T-helper 9 cell (primary cell): Measurements from ENCODE around the gene NANOS1.

Experiments used
- DNase-seq: peaks from one replicate; pipeline ENCODE4 v3.0.0-alpha.2; 2020
- total RNA-seq, 2 donors: gene quantifications; one replicate each; lab custom pipeline; 2026; lab: John Stamatoyannopoulos, UW

The NANOS1 gene, protein sequence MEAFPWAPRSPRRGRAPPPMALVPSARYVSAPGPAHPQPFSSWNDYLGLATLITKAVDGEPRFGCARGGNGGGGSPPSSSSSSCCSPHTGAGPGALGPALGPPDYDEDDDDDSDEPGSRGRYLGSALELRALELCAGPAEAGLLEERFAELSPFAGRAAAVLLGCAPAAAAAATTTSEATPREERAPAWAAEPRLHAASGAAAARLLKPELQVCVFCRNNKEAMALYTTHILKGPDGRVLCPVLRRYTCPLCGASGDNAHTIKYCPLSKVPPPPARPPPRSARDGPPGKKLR
- total RNA-seq, result 0.56 to 0.97 reads per million in 2 donors

DNA sequence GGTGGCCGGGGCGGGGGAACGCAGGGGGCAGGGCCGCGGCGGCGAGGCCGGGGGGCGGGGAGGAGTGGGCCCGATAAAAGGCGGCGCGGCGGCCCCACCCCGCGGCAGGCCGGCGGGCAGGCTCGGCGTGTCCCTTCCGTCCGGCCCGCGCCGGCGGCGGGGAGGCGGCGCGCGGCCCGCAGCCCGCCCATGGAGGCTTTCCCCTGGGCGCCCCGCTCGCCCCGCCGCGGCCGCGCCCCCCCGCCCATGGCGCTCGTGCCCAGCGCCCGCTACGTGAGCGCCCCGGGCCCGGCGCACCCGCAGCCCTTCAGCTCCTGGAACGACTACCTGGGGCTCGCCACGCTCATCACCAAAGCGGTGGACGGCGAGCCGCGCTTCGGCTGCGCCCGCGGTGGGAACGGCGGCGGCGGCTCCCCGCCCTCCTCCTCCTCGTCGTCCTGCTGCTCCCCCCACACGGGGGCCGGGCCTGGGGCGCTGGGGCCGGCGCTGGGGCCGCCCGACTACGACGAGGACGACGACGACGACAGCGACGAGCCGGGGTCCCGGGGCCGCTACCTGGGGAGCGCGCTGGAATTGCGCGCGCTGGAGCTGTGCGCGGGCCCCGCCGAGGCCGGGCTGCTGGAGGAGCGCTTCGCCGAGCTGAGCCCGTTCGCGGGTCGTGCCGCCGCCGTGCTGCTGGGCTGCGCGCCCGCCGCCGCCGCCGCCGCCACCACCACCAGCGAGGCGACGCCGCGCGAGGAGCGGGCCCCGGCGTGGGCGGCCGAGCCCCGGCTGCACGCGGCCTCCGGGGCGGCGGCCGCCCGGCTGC is at the start of gene NANOS1:
Gene NANOS1, plus strand, starts transcription at position 102 of the 808 bp plus-strand sequence. Its CDS starts 88 bp downstream, at position 190.
- DNase-seq, result no peak

DNA sequence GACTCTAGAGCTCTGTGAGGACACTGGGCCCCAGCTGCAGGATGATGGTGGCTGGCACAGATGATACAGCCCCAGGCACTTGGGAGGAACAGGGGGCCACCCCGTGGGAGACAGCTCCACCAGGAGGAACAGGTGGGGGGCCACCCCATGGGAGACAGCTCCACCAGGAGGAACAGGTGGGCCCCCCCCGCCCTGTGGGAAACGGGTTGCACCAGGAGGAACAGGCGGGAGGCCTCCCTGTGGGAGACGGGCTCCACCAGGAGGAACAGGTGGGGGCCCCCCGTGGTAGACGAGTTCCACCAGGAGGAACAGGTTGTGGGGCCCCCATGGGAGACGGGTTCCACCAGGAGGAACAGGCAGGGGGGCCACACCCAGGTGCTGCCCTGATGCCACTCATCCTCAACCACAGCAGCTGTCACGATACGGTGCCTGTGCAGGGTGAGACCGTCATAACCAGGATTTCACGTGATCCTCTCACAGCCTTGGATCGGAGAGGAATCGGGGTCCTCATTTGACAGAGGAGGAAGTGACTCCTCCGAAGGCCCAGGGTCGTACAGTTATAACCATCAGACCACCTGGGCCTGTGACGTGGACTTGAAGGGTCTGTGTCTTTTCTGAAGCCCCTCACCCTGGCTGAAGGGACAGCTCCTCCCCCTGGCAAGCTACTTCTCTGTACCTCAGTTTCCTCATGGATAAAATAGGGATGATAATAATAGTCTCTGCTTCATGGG is 49.2 kb upstream of the NANOS1 start:
- DNase-seq, result no peak

DNA sequence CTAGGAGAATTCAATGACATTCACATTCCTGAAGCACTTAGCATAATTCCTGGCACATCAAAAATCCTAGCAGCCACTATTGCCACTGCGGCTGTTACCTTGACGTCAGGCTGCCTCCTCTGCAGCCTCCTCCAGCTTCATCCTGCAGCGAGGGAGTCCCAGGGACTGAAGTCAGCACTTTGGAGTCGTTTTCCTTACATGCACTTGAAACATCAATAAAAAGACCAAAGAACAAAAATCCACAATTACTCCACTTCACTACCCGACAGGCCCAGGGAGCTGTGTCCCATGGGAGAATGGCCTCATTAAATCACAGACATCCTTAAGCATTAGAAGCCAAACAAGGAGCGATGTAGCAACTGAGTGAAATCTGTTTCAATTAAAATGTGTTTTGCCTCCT is 48.6 kb upstream of the NANOS1 start:
- DNase-seq, result no peak

DNA sequence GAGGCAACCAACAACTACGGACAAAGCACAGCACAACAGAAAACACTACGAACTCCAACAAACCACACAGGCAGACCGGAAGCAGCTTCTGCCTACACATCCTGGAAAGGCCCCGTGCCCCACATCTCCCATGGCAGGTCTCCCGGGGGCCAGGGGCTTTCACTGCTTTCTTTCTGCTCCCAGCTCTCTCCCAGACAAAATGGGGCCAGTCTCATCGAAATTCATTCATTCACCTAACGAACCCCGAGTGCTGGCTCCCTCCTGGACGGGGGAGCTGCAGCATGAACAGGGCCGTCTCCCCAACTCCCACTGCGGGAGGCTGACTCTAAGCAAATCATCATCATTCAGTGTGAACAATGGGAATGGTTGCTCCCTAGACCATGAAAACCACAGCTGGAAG is 47.6 kb upstream of the NANOS1 start:
- DNase-seq, result no peak

DNA sequence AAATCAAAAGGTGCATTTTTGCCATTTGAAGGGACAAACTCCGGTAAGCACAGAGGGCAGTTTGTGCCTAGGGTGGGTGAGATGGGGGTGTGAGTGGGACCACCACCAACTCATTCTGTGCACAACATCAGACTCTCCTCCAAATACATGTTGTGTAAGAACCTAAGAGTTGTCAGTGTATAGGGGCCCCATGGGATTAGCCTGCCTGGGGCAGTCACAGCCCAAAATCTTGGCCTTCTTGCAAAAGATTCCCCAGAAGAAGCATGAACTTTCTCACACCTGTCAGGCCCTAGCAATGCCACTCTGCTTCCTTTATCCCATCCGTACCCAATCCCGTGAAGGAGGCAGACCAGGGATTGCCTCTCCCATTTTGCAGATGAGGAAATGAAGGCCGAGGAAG is 47.1 kb upstream of the NANOS1 start:
- no peak for DNase-seq

DNA sequence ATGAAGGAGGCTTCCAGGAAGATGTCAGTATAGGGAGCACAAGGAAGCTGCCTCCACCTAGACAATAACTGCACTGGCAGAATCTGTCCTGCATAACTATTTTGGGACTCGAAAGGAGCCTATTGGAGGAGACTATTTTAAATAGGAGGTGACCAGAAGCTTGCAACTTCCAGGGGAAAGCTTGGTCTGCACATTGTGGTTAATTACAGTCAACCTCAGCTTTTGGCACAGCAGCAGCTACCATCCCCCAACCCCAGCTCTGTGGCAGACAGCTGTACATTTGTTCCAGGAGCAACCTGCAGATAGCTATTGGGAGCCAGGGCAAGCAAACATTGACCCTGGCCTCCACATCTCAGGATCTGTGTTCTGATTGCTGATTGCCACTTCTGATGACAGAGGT is 46.3 kb upstream of the NANOS1 start:
- no peak for DNase-seq

DNA sequence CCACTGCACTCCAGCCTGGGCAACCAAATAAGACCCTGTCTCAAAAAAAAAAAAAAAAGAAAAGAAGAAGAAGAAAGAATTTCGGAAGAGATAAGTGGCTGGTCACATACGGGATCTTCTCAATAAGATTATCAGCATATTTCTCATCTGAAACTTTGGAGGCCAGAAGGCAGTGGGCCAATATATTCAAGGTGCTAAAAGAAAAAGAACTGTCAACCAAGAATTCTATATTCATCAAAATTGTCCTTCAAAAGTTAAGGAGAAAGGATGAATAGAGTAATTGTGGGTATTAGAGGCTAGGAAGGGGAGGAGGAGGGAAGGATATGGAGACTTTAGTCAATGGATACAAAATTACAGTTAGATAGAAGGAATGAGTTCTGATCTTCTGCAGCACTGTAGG is 43.9 kb upstream of the NANOS1 start:
- no peak for DNase-seq

DNA sequence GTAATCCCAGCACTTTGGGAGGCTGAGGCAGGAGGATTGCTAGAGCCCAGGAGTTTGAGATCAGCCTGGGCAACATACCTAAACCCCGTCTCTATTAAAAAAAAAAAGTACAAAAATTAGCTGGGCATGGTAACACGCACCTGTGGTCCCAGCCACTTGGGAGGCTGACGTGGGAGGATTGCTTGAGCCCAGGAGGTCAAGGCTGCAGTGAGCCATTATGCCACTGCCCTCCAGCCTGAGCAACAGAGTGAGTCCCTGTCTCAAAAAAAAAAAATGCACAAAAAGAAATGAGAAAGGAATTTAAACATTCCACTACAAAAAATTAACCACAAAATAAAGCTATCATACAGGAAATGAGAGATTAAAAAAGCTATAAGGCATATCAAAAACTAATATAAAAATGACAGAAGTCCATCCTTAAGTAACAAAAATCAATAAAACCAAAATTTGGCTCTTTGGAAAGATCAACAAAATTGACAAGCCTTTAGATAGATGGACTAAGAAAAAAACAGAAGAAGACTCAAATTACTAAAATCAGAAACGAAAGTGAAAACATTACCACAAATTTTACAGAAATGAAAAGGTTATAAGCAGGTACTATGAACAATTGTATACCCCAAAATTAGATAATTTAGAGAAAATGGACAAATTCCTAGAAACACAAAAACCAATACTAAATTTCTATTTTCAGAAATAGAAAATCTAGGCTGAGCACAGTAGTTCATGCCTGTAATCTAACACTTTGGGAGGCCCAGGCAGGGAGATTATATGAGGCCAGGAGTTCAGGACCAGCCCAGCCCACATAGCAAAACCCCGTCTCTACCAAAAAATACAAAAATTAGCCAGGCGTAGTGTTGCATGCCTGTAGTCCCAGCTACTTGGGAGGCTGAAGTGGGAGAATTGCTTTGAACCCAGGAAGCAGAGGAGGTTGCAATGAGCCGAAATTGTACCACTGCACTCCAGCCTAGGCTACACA is 42.4 kb upstream of the NANOS1 start:
- no peak for DNase-seq

DNA sequence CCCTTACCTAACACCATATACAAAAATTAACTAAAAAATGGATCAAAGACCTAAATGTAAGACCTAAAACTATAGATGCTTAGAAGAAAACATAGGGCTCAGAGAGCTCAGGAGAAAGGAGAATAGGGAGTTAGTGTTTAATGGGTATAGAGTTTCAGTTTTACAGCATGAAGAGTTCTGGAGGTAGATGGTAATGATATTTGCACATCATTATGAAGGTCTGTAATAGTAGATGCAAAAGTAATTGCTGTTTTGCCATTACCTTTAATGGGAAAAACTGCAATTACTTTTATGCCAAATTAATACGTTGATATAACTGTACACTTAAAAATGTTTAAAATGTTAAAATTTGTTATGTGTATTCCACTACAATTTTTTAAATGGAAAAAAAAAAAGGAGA is 39.2 kb upstream of the NANOS1 start:
- no peak for DNase-seq

DNA sequence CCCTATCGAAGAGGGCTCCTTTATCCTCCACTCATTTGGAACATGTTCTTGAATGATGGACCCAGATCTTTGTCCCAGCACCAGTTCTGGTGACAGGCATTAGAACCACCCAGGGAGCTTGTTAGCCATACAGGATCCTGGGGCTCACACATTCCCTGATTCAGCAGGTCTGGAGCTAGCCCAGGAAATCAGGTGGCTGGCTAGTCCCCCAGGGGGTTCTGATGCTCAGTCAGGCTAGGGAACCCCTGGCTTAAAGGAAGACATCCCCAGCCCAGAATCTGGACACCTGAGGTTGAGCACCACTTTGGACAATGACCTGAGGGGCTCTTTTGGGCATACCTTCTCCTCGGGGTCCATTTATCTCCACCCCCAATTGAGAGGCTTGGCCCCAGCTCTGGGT is 37.0 kb upstream of the NANOS1 start:
- no peak for DNase-seq

DNA sequence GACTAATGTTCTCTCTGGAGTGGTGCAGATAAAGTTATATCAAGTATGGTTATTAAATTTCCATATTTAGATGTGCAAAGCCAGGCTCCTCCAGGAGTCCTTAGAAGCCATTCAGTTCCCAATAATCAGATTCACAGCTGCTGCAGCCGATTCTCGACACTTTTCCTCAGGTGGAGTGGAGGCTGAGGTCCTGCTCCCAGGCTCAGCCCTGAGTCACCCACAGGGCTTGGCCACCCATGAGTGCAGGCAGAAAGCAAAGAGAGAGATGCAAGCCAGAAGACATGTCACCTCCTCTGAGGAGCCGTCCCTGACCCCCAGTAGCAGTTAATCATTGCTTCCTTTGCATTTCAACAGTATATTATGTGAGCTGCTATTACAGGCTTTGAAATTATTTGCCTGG is 36.3 kb upstream of the NANOS1 start:
- no peak for DNase-seq

DNA sequence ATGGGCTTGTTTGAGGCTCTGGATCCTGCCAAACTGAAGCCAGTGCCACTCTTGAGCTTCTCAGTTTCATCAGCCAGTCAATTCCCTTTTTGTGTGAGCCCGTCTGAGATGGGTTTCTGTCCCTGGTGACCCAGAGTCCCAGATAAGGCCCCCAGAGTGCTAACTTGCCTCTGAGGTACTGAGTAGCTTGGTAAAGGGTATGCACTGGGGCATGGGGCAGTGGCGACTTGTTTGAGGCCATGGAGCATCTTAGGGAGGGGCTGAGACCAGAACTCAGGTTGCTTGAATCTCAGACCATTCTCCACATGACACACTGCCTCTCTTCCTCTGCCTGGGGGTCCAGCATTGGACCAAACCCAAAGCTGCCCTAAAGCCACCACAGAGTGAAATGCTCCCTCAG is 35.2 kb upstream of the NANOS1 start:
- no peak for DNase-seq

DNA sequence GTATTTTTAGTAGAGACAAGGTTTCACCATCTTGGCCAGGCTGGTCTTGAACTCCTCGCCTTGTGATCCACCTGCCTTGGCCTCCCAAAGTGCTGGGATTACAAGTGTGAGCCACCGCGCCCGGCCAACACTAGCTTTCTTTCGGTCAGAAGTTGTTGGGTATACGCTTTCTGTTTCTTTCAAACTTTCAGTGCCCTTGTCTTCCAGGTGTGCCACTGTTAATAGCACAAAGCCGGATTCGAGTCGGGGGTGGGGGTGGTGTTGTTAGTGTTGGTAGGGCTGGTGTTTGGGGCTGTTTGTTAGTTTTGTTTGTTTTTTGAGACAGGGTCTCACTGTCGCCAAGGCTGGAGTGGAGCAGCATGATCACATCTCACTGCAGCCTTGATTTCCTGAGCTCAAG is 33.8 kb upstream of the NANOS1 start:
- no peak for DNase-seq

DNA sequence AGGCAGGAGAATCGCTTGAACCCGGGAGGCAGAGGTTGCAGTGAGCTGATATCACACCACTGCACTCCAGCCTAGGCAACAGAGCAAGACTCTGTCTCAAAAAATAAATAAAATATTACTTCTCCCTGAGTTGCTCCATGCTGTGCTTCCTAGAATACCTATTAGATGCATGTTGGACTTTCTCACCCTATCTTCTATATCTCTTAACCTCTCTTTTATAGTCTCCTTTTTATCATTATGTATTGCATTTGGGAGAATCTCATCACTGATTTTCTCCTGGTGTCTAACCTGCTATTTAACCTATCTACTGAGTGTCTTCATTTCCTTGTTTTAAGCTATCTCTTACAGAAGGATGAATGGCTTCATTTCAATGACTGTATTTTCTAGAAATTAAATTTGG is 32.1 kb upstream of the NANOS1 start:
- no peak for DNase-seq

DNA sequence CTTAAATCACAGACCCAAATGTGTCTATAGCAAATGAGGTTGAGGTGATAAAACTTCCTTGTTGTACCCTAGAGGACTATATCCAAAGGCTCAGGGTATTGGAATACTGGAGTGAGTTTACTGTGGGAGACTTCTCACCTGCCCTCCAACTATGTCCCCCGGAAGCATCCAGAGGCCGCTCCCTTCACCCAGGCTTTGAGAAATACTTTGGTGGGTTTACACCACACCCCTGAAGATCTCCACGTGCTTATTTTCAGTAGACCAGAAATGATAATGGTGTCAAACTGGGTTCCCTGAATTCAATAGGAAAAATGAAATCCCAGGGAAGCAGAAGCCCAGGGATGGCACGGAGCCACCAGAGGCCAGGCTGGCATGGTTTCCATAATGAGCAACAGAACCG is 31.3 kb upstream of the NANOS1 start:
- no peak for DNase-seq

DNA sequence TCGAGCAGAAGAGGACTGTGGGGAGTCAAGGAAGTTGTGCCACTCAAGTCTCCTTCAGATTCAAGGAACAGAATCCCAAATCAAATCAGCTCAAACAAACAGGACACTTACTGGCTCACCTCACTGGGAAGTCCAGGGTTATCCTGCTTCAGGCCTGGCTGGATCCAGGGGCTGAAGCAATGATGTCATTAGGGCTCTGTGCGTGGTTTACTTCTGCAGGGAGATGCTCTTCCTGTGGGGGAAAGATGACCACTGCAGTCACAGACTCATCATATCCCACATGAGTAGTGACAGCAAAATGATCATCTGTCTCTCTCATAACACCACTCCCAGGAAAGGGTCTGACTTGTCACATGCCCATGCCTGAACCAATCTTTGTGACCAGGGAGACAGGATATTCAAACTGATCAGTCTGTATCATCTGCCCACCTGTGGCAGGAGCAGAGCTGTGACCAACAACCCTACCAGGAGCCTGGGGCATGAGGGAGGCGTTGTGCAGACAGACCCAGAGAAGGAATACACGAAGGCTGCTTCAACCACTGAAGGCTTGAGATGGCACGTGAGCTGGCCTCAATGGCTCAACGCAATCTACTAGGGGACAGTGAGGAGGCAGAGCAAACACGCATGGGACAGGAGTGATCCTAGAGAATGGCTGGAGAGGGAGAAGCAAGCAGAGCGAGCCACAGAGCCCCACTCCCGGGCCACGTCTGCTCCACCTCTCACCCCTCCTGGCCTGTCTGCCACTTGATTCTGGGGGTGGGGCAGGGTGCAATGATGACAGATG is 27.6 kb upstream of the NANOS1 start:
- no peak for DNase-seq

DNA sequence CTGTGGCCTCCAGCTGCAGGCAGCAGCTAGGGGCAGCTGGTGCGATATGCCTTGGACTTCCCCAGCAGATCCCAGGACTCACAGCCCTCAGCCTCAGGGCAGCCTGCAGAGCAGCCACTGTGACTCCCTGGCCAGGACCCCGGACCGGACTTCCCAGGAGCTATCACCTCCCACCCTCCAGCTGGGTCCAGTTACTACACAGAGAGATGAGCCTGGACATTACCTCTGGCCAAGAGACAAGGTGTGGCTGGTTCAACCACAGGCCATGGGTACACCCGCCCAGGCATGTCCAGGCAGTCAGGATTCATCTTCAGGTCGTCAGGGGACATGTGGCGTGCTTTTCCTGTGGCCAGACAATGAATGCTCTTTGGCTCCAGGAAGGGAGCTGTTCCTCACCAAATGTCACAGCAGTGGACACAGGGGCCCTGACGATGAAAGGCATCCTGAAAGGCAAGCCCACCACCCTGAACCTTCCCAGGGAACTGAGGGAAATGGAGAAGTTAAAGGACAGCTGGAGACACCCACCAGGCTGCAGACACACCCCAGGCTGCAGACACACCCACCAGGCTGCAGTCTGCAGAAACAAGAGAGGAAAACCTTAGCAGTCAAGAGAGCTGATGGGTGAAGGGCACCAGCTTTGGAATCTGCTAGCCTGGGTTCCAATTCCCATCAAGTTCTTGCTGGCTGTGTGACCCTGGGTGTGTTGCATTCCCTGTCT is 25.8 kb upstream of the NANOS1 start:
- DNase-seq, result no peak

DNA sequence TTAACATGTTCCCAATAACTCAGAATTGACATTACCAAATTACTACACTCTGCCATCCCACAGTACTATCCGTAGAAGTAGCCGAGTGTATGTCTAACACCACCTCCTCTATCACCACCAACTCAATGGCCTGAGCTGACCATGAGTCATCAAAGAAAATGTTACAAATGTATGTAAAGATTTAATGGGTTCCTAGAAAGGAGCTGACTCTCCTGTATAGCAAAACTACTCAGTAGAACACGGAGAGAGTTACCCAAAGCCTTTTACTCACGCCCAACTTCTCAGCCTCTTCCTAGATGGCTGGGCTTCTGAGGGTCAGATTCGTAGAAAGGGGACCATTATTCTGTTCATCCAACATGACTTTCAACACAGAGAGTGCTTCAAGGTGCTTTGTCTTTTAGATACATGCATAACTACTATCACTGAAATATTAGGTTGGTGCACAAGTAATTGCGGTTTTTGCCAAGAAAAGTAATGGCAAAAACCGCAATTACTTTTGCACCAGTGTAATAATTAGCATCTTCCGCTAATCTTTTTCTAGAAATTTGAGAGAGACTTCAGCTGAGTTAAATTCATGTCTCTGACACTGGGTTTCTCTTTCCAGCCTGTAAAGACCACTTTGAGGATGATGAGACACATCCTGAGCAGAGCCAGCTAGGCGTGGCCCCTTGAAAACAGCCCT is 24.0 kb upstream of the NANOS1 start:
- DNase-seq, result no peak

DNA sequence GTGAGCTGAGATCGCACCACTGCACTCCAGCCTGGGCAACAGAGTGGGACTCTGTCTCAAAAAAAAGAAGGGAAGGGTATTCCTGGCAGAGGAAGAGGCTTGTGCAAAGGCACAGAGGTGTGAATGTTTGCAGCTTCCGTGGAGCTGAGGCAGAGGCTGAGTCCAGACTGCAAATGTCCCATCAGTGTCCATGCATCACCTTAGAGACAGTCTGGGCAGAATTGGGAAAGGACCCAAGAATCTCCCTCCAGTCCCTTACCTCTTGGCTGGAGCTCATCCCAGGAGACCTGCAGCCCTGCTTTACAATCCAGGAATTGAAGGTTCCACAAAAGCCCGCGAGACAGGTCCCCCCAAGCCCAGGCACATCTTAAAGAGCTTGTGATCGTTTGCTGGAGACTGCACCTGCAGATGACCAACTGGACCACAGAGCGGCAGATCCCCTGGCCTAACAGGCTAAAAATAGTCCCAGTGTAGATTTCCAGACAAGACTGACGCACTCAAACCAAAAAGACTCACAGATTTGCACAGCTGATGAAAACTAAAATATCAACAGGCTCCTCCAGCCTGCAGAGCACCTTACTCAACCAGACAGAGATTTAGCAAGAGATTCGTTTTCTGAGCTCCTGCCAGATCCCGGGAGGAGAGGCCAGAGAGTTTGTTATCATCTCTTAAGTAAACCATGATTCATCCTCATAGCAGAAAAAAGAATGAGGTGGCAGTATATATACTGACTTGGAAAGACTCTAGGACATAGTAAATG is 22.9 kb upstream of the NANOS1 start:
- no peak for DNase-seq

DNA sequence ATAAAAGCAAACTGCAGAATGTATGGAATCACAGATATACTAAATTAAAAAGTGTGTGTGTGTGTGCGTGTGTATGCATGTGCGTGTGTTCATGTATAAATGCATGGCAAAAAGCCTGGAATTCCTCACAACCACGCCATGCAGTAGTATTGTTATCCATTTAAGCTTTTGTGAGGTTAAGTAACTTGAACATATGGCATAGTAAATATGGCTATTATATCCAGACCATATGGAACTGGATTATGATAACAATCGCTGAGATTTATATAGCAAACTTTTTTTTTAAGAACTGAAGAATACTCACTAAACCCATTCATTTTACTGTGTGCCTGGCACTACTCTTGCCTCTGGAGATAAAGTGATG is 22.3 kb upstream of the NANOS1 start:
- DNase-seq, result no peak
